H1 (cell line): ENCODE measurements around the gene SRGAP3. TPM values are rescaled to one million over a fixed set of nuclear protein-coding genes. Genes with fewer than 3 reads are reported as not detected.

Experiments
- CTCF ChIA-PET: fragments of 300-600 bp; sonication (Branson Sonifier 250); formaldehyde crosslinking; loops from one replicate; lab custom pipeline; 2021; ENCODE audit not compliant: partially characterized antibody; lab: Charles Lee
- POLR2A ChIA-PET: fragments of 300-600 bp; sonication (Branson Sonifier 250); formaldehyde crosslinking; loops from one replicate; lab custom pipeline; 2021; ENCODE audit warnings: inconsistent platforms; ENCODE audit not compliant: partially characterized antibody; lab: Charles Lee
- DNase-seq, 2 experiments: peaks; one replicate each; pipeline versions ENCODE4 v3.0.0 to v3.0.0-alpha.2; 2010 to 2022; ENCODE audit warnings: low spot score in 2 of 2, low read depth in 1 of 2, mixed read lengths in 1 of 2
- FAIRE-seq: peaks from 2 replicates; lab custom pipeline; 2011; peaks lifted over from hg19 to GRCh38; lab: Jason Lieb, UNC
- H2AFZ ChIP-seq: 2 replicates; pipeline ENCODE4 v1.8.1; 2012; ENCODE audit warnings: low read length, inconsistent platforms
- H2AK5ac ChIP-seq: 2 replicates; pipeline ENCODE4 v1.6.1; 2013; ENCODE audit warnings: low read depth, low read length
- H2BK120ac ChIP-seq: replicated peaks from 2 replicates; pipeline ENCODE3; 2013; ENCODE audit warnings: low read depth, low read length, inconsistent platforms
- H2BK12ac ChIP-seq: 2 replicates; pipeline ENCODE4 v1.6.1; 2013; ENCODE audit warnings: low read depth, low read length
- H2BK15ac ChIP-seq: 2 replicates; pipeline ENCODE4 v1.6.1; 2013; ENCODE audit warnings: low read length
- H2BK20ac ChIP-seq: 2 replicates; pipeline ENCODE4 v1.6.1; 2013; ENCODE audit warnings: low read length
- H2BK5ac ChIP-seq: 2 replicates; pipeline ENCODE4 v1.6.1; 2013; ENCODE audit warnings: low read depth, low read length
- H3K14ac ChIP-seq: 2 replicates; pipeline ENCODE4 v1.6.1; 2013; ENCODE audit warnings: inconsistent platforms; ENCODE audit not compliant: insufficient read length
- H3K18ac ChIP-seq: 2 replicates; pipeline ENCODE4 v1.6.1; 2013; ENCODE audit warnings: low read length; ENCODE audit errors: extremely low read depth
- H3K23ac ChIP-seq: 2 replicates; pipeline ENCODE4 v1.6.1; 2013; ENCODE audit warnings: inconsistent platforms; ENCODE audit not compliant: insufficient read length
- H3K23me2 ChIP-seq: 2 replicates; pipeline ENCODE4 v1.6.1; 2013; ENCODE audit warnings: low read depth, low read length
- H3K27ac ChIP-seq: 2 replicates; pipeline ENCODE4 v1.6.1; 2011; ENCODE audit warnings: low read depth, low read length, inconsistent platforms
- H3K27me3 ChIP-seq, 4 experiments: replicated peaks in 1 of 4; 1 replicate in 1 of 4; 2 replicates in 3 of 4; pipeline versions ENCODE4 v1.6.1 to v1.8.1; 2011 to 2013; ENCODE audit warnings: low read length in 3 of 4, mild to moderate bottlenecking in 3 of 4, inconsistent platforms in 2 of 4, mixed read lengths in 2 of 4, moderate library complexity in 1 of 4; ENCODE audit not compliant: control insufficient read depth in 3 of 4, insufficient read depth in 3 of 4; ENCODE audit errors: extremely low read depth in 1 of 4
- H3K36me3 ChIP-seq, 4 experiments: 2 replicates each; pipeline versions ENCODE4 v1.6.1 to v1.8.1; 2011 to 2013; ENCODE audit warnings: mild to moderate bottlenecking in 4 of 4, low read length in 3 of 4, moderate library complexity in 2 of 4, control low read depth in 1 of 4, inconsistent platforms in 1 of 4; ENCODE audit not compliant: insufficient read depth in 4 of 4, control insufficient read depth in 2 of 4
- H3K4ac ChIP-seq: replicated peaks from 2 replicates; pipeline ENCODE3; 2013; ENCODE audit warnings: low read length, low read depth, mixed read lengths, inconsistent platforms; ENCODE audit not compliant: insufficient read length
- H3K4me1 ChIP-seq, 4 experiments: replicated peaks in 1 of 4; 1 replicate in 1 of 4; 2 replicates in 3 of 4; pipeline versions ENCODE4 v1.6.1 to v1.8.1; 2011 to 2013; ENCODE audit warnings: low read length in 3 of 4, inconsistent platforms in 2 of 4, mixed read lengths in 1 of 4; ENCODE audit not compliant: insufficient read depth in 4 of 4, control insufficient read depth in 3 of 4
- H3K4me2 ChIP-seq, 2 experiments: 2 replicates each; pipeline versions ENCODE4 v1.6.1 to v1.8.1; 2011 to 2013; ENCODE audit warnings: low read depth in 2 of 2, low read length in 2 of 2, control low read depth in 1 of 2, inconsistent platforms in 1 of 2, mild to moderate bottlenecking in 1 of 2; ENCODE audit not compliant: insufficient read depth in 1 of 2
- H3K4me3 ChIP-seq, 4 experiments: fragments of 200-600, 300-600 bp in 1 of 4; sonication (generic), shearing (Covaris generic), sonication (Bioruptor Twin) in 1 of 4; 2 replicates each; pipeline versions ENCODE4 v1.5.1 to v1.8.1; 2011 to 2016; ENCODE audit warnings: low read length in 4 of 4, low read depth in 3 of 4, control low read depth in 2 of 4, inconsistent platforms in 2 of 4, mild to moderate bottlenecking in 2 of 4, mixed read lengths in 1 of 4, moderate library complexity in 1 of 4; ENCODE audit not compliant: insufficient read depth in 2 of 4; ENCODE audit errors: extremely low read depth in 1 of 4
- H3K56ac ChIP-seq: replicated peaks from 2 replicates; pipeline ENCODE3; 2013; ENCODE audit warnings: low read depth, mild to moderate bottlenecking, mixed read lengths, low read length, inconsistent platforms; ENCODE audit not compliant: insufficient read length
- H3K79me1 ChIP-seq: 2 replicates; pipeline ENCODE4 v1.6.1; 2013; ENCODE audit warnings: low read depth, low read length, control low read depth
- H3K79me2 ChIP-seq, 2 experiments: 2 replicates each; pipeline versions ENCODE4 v1.6.1 to v1.8.1; 2012 to 2013; ENCODE audit warnings: low read length in 2 of 2, mild to moderate bottlenecking in 2 of 2, inconsistent platforms in 1 of 2; ENCODE audit not compliant: insufficient read depth in 2 of 2, control insufficient read depth in 1 of 2
- H3K9ac ChIP-seq, 4 experiments: replicated peaks in 1 of 4; 1 replicate in 1 of 4; 2 replicates in 3 of 4; pipeline versions ENCODE4 v1.6.1 to v1.8.1; 2011 to 2013; ENCODE audit warnings: low read depth in 3 of 4, low read length in 3 of 4, control low read depth in 2 of 4, mild to moderate bottlenecking in 2 of 4, moderate library complexity in 2 of 4, inconsistent platforms in 1 of 4; ENCODE audit errors: extremely low read depth in 1 of 4
- H3K9me3 ChIP-seq, 2 experiments: 2 replicates each; pipeline versions ENCODE4 v1.6.1 to v1.8.1; 2012 to 2013; ENCODE audit warnings: mild to moderate bottlenecking in 2 of 2, moderate library complexity in 2 of 2, control low read depth in 1 of 2, inconsistent platforms in 1 of 2, low read depth in 1 of 2, low read length in 1 of 2, mixed read lengths in 1 of 2; ENCODE audit not compliant: insufficient read depth in 2 of 2
- H4K20me1 ChIP-seq, 2 experiments: replicated peaks in 1 of 2; 2 replicates each; pipeline versions ENCODE3 to v1.8.1; 2011 to 2013; ENCODE audit warnings: inconsistent platforms in 2 of 2, low read length in 2 of 2, mild to moderate bottlenecking in 1 of 2; ENCODE audit not compliant: insufficient read depth in 2 of 2, control insufficient read depth in 1 of 2
- H4K5ac ChIP-seq: 2 replicates; pipeline ENCODE4 v1.6.1; 2013; ENCODE audit warnings: low read length, low read depth, mixed read lengths, inconsistent platforms; ENCODE audit not compliant: insufficient read length
- H4K8ac ChIP-seq: 2 replicates; pipeline ENCODE4 v1.8.0; 2013; ENCODE audit warnings: mild to moderate bottlenecking, moderate library complexity, low read length, inconsistent platforms; ENCODE audit not compliant: insufficient read depth; ENCODE audit errors: extremely low read depth
- H4K91ac ChIP-seq: replicated peaks from 2 replicates; pipeline ENCODE3; 2013; ENCODE audit warnings: low read length, mixed read lengths, inconsistent platforms; ENCODE audit not compliant: insufficient read length
- ASH2L ChIP-seq: fragments of 200-600, 300-600 bp; sonication (generic); IDR thresholded peaks from one replicate; pipeline ENCODE4 v1.7.1; 2017; ENCODE audit warnings: low read length
- CEBPB ChIP-seq: IDR thresholded peaks from 2 replicates; pipeline ENCODE4 v1.6.1; 2012; ENCODE audit warnings: low read depth, low read length
- CTBP2 ChIP-seq: IDR thresholded peaks from 2 replicates; pipeline ENCODE4 v1.7.0; 2011; ENCODE audit warnings: borderline replicate concordance, mild to moderate bottlenecking, moderate library complexity, mixed read lengths, low read length; ENCODE audit not compliant: insufficient read depth, insufficient read length
- EP300 ChIP-seq, 2 experiments: IDR thresholded peaks; 1 replicate in 1 of 2; 2 replicates in 1 of 2; pipeline ENCODE4 v1.6.1; 2011 to 2012; ENCODE audit warnings: low read depth in 2 of 2, low read length in 2 of 2, mild to moderate bottlenecking in 2 of 2, borderline replicate concordance in 1 of 2, inconsistent platforms in 1 of 2, moderate library complexity in 1 of 2
- MAFK ChIP-seq: IDR thresholded peaks from 2 replicates; pipeline ENCODE4 v1.6.1; 2012; ENCODE audit warnings: low read depth, mild to moderate bottlenecking, improper control_type of control experiment, low read length
- PHF8 ChIP-seq: fragments of 200-600 bp; sonication (generic); conservative IDR thresholded peaks from 2 replicates; pipeline ENCODE4 v1.7.1; 2012; ENCODE audit warnings: low read depth, mild to moderate bottlenecking, inconsistent platforms, low read length, moderate library complexity
- ZNF274 ChIP-seq: IDR thresholded peaks from 2 replicates; pipeline ENCODE4 v1.7.0; 2012; ENCODE audit warnings: low read length, borderline replicate concordance; ENCODE audit errors: extremely low read depth
- WGBS, 2 experiments: shearing (Covaris generic) in 1 of 2; methylation state at CpG; one replicate each; pipeline versions ENCODE4 v1.1.6 to v1.1.7; 2013 to 2015; ENCODE audit warnings: low lambda C conversion rate in 2 of 2, mixed read lengths in 2 of 2, inconsistent platforms in 1 of 2, low coverage in 1 of 2, missing lambda C conversion rate in 1 of 2; ENCODE audit not compliant: insufficient replicate concordance in 2 of 2, insufficient coverage in 1 of 2, insufficient read length in 1 of 2; ENCODE audit errors: extremely low coverage in 1 of 2, missing lambda C conversion rate in 1 of 2; 5-methylcytosine and 5-hydroxymethylcytosine counted together
- polyA plus RNA-seq, 7 experiments: library from polyadenylated mRNA; depleted of rRNA in 3 of 7; stranded (reverse) in 5 of 7; unstranded in 2 of 7; fragments of >200 nt in 5 of 7; fragments of 200-250 nt in 2 of 7; gene quantifications; 1 replicate in 5 of 7; 2 replicates in 1 of 7; 4 replicates in 1 of 7; pipeline versions ENCODE4 v1.2.1 to v1.2.3, GENCODE V29; 2011 to 2013; ENCODE audit warnings: missing spikeins in 2 of 7, mixed read lengths in 2 of 7
- total RNA-seq: library from RNA; stranded (reverse); fragmentation: NEBNext Ultra II Directional; extraction: Animal tissue kit (Norgen Biotek cat#: 25700); gene quantifications from 2 replicates; pipeline ENCODE4 v1.2.1, GENCODE V29; 2021

Gene SRGAP3
- total and polyA plus RNA-seq, 2 of the 8 experiments (the other 6 are each of a cell fraction or from before 2014, with no cell fraction given): 5.8 to 11.4 TPM

DNA sequence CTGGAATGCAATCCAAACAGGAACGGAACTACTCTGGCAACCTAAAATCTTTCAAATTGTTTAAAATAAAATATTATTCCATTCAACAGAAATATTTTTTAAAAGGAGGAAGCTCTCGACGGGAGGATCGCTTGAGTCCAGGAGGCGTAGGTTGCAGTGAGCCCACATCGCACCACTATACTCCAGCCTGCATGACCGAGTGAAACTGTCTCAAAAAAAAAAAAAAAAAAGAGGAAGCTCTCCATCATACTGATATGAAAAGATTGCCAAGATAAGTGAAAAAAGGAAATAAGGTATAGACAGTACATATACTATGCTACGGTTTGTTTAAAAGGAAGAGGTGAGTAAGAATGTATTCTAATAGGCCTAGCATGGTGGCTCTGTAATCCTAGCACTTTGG, 289.8 kb downstream of the SRGAP3 start:
- H3K4me2 ChIP-seq: no peak overlapping the region
- no peak overlapping the region for H3K23ac ChIP-seq
- no peak overlapping the region for H4K8ac ChIP-seq
- peaks cover 15% of the 10 kb centered on the region for H3K79me1 ChIP-seq
- 89% methylated on average over 8 of the region's 8 CpGs; no CpG with 5 or more reads in 1 of the 2 experiments for WGBS, 2 experiments
- FAIRE-seq (no peak), DNase-seq (no peak)
- H3K9ac ChIP-seq: no peak overlapping the region
- CTCF ChIA-PET: interaction anchor here (0.7 to 1.0 kb wide), 3 partner anchors 23 to 291 kb away, joined by 3 to 4 read pairs (median 4); no protein-coding TSS in a partner anchor
- no peaks in the 10 kb centered on the region for H3K27me3 ChIP-seq
- H3K27ac ChIP-seq: no peak overlapping the region
- peaks cover 0 to 6% (median 3%) of the 10 kb centered on the region in 4 experiments; a peak in 5 of 7 replicates for H3K4me1 ChIP-seq
- POLR2A ChIA-PET: no interaction called here
- no peak overlapping the region for H2AFZ ChIP-seq
- no peak overlapping the region for H3K14ac ChIP-seq
- H3K9me3 ChIP-seq: no peaks in the 10 kb centered on the region
- no peak overlapping the region for H2BK120ac ChIP-seq
- H2AK5ac ChIP-seq: no peak overlapping the region
- H4K20me1 ChIP-seq: peaks cover 0 to 9% of the 10 kb centered on the region in 2 experiments
- TF ChIP-seq ZNF274 (no peak), CEBPB (no peak), PHF8 (no peak), ASH2L (no peak), EP300 (IDR thresholded peaks at IDR 0.05; ENCODE audit: borderline replicate concordance in 1 of 2, low read depth in 2 of 2, low read length in 2 of 2) (no peak), CTBP2 (no peak), MAFK (no peak)
- no peak overlapping the region for H3K18ac ChIP-seq
- no peak overlapping the region for H2BK5ac ChIP-seq
- peaks cover 3% of the 10 kb centered on the region; the same call in 1 of the 2 replicates for H3K23me2 ChIP-seq
- H2BK15ac ChIP-seq: no peak overlapping the region
- peaks cover 11 to 55% of the 10 kb centered on the region in 2 experiments for H3K79me2 ChIP-seq
- H3K56ac ChIP-seq: no peak overlapping the region
- no peak overlapping the region for H3K4me3 ChIP-seq
- peaks cover 0 to 24% (median 7%) of the 10 kb centered on the region in 4 experiments; a peak in 2 of 8 replicates for H3K36me3 ChIP-seq
- no peak overlapping the region for H4K5ac ChIP-seq
- no peak overlapping the region for H4K91ac ChIP-seq
- no peak overlapping the region for H2BK20ac ChIP-seq
- H2BK12ac ChIP-seq: no peak overlapping the region
- no peak overlapping the region for H3K4ac ChIP-seq
